Activated CD4-positive, alpha-beta T cell treated with anti-CD3 and anti-CD28 coated beads for 36 hours (primary cell): ENCODE measurements around the gene TNFSF4. TPM values are rescaled to one million over a fixed set of nuclear protein-coding genes. Genes with fewer than 3 reads are reported as not detected.

ENCODE experiments used
- ATAC-seq: fragments of 200-7000 bp; cut with Tn5 transposase; one replicate; pipeline ENCODE4 v1.10.0; 2021; ENCODE audit warnings: mild to moderate bottlenecking, moderate library complexity
- CTCF ChIA-PET: fragments of 350-600 bp; sonication (Branson Sonifier 250); formaldehyde crosslinking; loops from one replicate; lab custom pipeline; 2021; ENCODE audit warnings: antibody characterized with exemption; lab: Charles Lee
- POLR2A ChIA-PET: fragments of 350-600 bp; sonication (Branson Sonifier 250); formaldehyde crosslinking; loops from one replicate; lab custom pipeline; 2021; ENCODE audit warnings: antibody characterized with exemption, inconsistent platforms; lab: Charles Lee
- DNase-seq: peaks from one replicate; pipeline ENCODE4 v3.0.0-alpha.2; 2020
- H3K27ac Mint-ChIP-seq: one replicate; pipeline ENCODE4 v1.8.0; 2021; ENCODE audit warnings: mixed read lengths
- H3K27me3 Mint-ChIP-seq: one replicate; pipeline ENCODE4 v1.8.0; 2021; ENCODE audit warnings: mixed read lengths
- H3K36me3 Mint-ChIP-seq: one replicate; pipeline ENCODE4 v1.8.0; 2021; ENCODE audit warnings: low read depth, mixed read lengths
- H3K4me1 Mint-ChIP-seq: one replicate; pipeline ENCODE4 v1.8.0; 2021; ENCODE audit warnings: mixed read lengths
- H3K4me3 Mint-ChIP-seq: one replicate; pipeline ENCODE4 v1.8.0; 2021; ENCODE audit warnings: mild to moderate bottlenecking, moderate library complexity, mixed read lengths
- H3K9me3 Mint-ChIP-seq: one replicate; pipeline ENCODE4 v1.8.0; 2021; ENCODE audit warnings: low read depth, mixed read lengths
- intact Hi-C, 2 experiments: fragments of 100-400 bp; cut with DNase I in 1 of 2; cut with micrococcal nuclease in 1 of 2; formaldehyde crosslinking; loops; one replicate each; pipeline versions ENCODE4 v1.14.2 to v1.15.1; 2022 to 2024; cut with DNase I, micrococcal nuclease
- total RNA-seq, 2 experiments: library from RNA; stranded (reverse); gene quantifications; one replicate each; pipeline ENCODE4 v1.2.3, GENCODE V29; 2021

Gene TNFSF4
- total RNA-seq, 2 experiments from 2014 or later, result 0.33 to 0.41 TPM

- no peak for ATAC-seq
- POLR2A ChIA-PET, result no interaction called here
- H3K27me3 Mint-ChIP-seq, result peaks cover 2% of the 10 kb centered on the region
These were observed 72.3 kb downstream of the TNFSF4 start for GRCh38 chr1:173134800-173135199.

GRCh38 chr1:173134029-173134428, 73.1 kb downstream of the TNFSF4 start:
- H3K4me1 Mint-ChIP-seq, result no peaks in the 10 kb centered on the region
- H3K36me3 Mint-ChIP-seq, result no peaks in the 10 kb centered on the region
- no peak for DNase-seq
- ATAC-seq, result no peak
- no peak overlapping the region for H3K27ac Mint-ChIP-seq
- H3K4me3 Mint-ChIP-seq, result no peak overlapping the region
- H3K9me3 Mint-ChIP-seq, result no peaks in the 10 kb centered on the region
- intact Hi-C loops, result no loop called here
- no peaks in the 10 kb centered on the region for H3K27me3 Mint-ChIP-seq
- POLR2A ChIA-PET, result no interaction called here
- CTCF ChIA-PET, result interaction anchor here (0.7 to 1.4 kb wide), 2 partner anchors 325 to 1372 kb away, joined by 4 read pairs; no protein-coding TSS in a partner anchor

More at GRCh38 chr1:173134800-173135199, 72.3 kb downstream of the TNFSF4 start:
- Mint-ChIP-seq H3K4me1 (no peaks in the 10 kb centered on the region), H3K9me3 (no peaks in the 10 kb centered on the region), H3K27ac (no peak overlapping the region), H3K36me3 (no peaks in the 10 kb centered on the region), H3K4me3 (no peak overlapping the region)
- CTCF ChIA-PET, result interaction anchor here (0.6 kb wide), 1 partner anchor 431 kb away, joined by 3 read pairs; no protein-coding TSS in a partner anchor
- intact Hi-C loops, result no loop called here
- no peak for DNase-seq

Other genes starting within 250 kb of the TNFSF4 start
- not detected for gene TNFSF18, start 156.4 kb downstream of the TNFSF4 start, total RNA-seq